ENCODE results near the gene TH.
A peak's percentile ranks its signal among the peaks of the same experiment; 100 is the strongest.

TH gene

DNA sequence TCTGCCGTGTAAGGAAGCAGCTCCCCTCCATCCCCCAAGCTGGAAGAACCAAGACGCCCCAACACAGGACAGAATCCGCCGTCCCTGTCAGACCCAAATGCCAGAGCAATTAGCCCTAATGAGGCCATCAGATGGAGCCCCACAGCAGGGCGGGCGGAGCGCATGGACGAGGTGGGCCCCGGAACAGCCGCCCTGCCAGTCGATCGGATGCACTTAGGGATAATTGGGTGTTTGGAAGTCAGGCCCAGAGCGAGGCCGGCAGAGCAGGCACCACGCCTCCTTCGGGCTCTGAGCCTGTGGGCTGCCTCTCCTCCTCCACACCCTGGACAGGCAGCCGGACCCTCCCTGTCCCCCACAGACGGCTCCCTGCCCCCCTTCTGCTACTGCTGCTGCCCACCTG lies 5.5 kb upstream of the TH start:
- DNase-seq: no peak

DNA sequence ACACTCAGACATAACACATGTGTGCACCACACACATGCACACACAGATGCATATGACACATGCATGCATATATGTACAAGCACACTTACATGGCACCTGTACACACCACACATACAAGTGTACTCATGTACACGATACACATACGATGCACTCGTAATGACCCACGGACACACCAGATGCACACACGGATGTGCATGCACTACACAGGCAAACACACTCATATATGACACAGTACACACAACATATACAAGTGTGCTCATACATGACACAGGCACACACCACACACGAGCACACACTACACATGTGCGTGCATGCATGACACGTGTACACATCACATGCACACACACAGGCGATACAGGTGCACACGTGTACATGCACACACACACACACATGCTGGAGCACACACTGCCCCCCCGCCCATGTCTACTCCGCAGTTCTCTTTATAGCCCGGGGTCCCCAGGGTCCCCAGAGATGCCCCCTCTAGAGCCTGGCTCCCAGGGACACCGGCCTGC lies 4.8 kb upstream of the TH start:
- no peak for DNase-seq

DNA sequence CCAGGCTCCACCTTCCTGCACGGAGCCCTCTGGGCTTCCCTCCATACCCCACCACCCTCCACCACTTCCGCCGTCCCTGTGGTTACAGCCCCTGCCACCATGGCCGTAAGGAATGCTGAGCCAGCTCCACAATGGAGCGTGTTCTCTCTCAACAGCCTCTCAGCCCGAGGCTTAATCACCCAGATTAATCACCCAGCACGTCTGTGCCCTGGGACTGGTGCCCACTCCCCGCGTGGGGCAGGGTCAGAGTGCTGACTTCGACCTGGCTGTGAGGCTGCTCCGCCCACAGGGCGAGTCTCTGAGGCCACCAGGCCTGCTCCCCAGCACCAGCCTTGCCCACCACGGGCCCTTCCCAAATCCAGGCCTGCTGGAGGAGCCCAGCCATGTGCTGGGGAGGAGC lies 4.0 kb upstream of the TH start:
- DNase-seq: peak; percentile 5

DNA sequence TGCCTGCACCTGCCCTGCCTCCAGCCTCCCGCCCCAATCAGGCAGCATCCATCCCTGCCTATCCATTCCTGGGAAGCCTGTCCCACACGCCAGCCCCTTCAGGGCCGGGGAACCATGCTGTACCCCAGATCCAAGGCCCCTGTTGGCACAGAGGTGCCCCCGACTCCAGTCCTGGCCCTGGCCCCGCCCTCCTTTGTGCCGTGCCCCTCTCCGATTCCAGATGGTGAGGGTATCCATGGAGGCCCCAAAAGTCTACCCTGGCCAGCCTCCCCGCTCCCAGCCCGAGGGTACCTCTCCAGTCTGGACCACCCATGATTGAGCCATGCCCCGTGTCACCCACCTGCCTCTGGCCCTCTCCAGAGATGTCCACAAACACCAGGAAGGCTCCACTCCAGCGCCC lies 2.7 kb upstream of the TH start:
- DNase-seq: no peak

DNA sequence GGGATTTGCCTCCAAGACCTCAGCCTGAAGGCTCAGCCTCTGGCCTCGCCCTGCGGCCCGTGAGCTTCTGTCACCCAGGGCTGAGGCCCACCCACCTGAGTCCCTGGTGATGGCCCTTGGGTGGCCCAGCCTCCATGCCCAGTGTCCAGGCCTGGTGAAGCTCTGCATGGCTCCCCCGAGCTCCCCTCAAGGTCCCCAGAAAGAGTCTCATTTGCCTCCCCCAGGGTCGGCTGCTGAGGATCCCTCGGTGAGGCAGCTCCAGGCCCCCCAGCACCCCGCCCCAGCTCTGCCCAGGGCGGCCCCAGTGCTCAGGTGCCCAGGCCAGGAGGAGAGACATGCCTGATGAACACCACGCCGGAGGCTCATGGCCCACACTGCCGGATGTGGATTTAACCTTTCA lies 2.1 kb upstream of the TH start:
- DNase-seq: no peak

DNA sequence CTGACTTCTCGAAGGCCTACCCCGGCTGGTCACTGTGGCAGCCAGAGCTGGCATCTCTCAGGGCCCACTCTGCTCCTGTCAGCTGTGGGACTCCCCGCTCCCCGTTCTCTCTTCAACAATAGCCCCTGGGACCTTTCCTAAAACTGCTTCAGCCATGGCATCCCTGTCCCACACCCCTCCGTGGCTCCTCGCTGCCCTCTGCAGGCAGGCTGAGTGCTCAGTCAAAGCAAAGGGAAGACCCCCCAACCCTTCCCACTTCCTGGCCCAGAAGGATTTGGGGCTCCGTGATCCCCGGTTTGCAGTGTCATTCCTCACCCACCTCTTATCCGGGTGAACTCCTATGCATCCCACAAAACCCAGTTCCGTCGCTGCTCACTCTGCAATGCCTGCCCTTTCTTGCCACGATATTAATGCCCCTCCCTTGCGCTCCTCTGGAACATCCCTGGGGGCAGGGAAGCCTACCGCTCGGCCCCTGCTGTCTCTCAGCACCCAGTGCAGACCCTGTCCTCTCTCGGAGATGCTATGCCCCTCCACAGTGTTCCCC lies 1.6 kb upstream of the TH start:
- no peak for DNase-seq

DNA sequence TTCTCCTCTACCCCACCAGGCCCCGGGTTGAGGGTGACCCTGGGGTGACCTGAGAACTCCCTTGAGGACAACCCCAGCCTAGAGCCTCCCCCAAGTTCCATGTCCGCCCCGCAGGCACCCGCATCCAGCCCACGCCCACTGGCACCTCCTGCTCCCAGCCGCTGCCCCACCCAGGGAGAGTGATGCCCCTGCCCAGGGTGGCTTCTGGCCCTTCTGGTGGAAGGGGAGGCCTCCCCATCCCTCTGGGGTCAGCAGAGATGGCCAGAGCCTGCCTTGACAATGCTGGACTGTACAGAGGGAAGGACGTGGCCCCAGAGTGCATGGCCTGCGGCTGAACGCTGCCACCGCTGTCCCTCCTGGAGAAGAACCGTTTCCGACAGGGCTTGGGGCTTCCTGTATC lies 1.1 kb upstream of the TH start:
- no peak for DNase-seq

DNA sequence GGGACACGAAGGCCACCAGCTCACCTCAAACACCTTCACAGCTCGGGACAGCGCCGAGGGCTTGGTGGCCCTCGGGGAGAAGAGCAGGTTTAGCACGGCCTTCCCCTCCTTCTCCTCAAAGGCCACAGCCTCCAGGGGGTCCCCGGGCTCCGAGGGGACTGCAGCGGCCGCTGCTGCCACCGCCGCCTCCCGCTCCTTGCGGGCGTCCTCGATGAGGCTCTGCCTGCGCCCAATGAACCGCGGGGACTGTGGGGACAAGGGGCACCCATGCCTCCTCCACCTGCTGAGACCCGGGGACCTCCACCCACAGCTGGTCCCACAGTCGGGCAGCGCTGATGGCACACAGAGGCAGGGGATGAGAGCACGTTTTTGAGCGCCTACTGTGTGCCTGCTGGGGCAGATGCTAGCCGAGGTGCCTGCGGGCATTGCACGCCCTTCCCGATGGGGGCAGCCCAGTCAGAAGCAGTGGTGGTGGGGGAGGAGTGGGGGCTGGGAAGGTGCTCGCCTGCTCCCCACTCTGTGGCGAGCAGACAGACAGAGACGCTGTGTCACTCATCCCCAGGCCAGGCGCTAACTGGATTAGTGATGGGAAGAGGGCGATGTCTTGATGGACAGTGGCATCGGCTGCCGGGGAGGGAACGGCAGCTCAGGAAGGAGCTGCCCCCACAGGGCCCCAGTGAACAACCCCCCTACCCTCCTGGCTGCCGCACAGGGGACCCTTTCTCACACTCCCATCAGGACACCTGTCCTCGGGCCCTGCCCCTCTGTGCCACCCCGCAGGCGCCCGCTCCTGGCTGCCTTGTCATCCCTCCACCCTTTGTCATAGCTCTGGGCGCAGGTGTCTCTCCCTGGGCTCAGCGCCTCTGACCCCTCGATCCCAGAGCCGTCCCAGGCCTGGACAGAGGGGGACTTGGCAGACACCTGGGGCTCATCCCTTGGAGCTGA lies 1.7 kb downstream of the TH start:
- no peak for DNase-seq

DNA sequence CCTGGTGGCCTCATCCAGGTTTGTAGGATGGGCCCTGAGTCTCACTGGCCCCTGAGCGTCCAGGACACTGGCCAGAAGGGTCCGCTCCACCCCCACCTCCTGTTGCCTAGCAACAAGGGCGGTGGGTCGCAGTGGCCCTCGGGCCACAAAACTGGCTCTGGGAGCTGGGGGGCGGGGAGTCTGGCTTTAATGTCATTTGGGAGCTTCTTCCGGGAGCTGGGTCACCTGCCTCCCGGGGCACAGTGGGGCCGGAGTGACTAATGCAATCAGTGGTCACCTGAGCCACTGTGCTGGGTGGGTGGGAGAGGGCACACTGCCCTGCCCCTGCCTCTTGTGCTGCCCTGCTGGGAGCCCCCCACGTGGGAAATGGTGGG lies 2.6 kb downstream of the TH start:
- DNase-seq: no peak

DNA sequence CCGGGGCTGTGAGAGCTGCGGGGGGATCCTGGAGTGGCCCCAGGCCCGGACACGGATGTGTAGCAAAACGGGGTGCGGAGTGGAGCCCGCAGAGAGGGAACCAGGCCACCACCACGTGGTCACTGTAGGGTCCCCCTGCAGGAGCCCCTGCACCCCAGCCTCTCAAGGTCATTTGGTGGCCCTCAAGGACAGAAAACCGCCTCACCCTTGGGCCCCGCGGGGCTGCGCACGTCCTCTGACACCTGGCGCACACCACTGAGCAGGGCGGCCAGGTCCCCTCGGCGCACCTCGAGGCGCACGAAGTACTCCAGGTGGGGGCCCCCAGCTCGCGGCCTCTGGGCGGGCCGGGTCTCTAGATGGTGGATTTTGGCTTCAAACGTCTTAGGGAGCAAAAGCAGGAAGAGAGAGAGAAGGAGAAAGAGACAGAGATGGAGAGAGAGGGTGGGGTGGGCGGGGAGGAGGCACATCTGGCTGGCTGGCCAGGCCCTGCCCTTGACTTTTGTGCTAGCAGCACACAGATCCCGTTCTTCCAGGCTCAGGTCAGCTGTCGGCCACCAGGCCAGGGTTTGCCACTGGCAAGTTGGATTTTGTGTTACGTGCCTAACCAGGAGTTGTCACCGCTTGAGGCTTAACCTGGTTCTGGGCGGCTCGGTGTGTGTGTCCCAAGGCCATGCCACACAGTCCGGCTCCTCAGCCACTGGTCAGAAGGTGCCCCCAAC lies 3.2 kb downstream of the TH start:
- no peak for DNase-seq

DNA sequence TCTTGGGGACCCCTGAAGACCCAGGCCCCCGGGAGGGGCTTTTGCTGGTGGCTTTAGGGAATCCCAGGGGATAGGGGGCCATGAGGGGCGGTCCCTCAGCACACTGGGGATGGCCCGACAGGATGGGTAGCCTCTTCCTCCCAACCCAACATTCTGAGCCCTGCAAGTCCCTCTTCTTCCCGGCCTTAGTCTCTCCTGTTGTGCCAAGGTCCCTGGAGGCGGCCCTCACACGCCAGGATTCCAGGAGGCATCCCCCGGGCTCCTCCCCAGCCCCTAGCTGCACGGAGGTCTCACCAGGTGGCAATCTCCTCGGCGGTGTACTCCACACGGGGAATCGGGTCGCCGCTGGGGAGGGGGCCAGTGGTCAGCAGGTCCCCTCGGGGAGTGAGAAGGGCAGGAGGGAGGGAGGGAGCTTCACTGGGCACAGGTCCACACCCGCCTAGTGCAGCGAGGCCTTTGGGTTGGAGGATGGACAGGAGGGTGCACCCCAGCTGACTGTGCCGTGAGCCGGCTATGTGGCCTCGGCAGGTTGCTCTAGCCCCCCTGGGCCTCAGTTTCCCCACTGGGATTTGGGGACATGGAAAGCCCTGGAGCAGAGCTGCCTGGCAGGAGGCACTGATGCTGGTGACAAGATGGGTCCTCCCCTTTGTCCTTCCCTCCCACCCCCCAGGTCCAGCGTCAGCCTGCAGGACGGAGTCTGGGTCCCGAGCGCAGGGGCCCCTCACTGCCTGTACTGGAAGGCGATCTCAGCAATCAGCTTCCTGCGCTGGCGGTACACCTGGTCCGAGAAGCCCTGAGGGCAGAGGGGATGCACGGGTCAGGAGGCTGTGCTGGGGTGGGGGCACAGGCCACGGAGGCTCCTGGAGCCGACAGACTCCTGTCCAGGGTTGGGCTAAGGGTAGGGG lies 4.2 kb downstream of the TH start:
- no peak for DNase-seq

DNA sequence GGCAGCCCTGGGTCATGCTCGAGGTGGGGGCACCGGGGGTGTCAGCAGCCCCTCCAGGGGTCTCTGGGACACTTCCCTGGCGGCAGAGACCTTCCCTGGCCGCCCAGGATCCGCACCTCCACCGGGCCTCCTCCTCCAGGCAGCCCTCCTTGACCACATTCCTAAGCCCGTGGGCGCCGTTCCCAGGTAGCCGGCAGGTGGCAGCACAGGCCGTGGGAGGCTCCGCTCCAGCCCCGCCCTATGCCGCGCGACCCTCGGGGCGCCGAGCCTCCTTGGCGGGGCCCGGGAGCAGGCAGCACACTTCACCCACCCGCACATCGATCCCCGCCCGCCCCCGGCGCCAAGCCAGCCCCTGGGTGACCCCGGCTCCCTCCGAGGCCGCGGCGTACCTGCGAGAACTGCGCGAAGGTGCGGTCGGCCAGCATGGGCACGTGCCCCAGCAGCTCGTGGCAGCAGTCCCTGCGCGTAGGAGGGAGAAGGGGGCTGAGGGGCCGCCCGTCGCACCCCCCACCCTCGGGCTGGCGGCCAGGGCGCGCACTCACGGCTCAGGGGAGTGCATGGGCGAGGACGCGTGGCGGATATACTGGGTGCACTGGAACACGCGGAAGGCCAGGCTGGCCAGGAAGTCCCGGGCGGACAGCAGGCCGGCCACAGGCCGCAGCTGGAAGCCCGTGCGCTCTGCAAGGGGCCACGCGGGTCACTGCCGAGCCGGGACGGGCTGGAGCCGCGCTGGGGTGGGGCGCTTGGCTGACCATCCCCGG lies 5.3 kb downstream of the TH start:
- no peak for DNase-seq

DNA sequence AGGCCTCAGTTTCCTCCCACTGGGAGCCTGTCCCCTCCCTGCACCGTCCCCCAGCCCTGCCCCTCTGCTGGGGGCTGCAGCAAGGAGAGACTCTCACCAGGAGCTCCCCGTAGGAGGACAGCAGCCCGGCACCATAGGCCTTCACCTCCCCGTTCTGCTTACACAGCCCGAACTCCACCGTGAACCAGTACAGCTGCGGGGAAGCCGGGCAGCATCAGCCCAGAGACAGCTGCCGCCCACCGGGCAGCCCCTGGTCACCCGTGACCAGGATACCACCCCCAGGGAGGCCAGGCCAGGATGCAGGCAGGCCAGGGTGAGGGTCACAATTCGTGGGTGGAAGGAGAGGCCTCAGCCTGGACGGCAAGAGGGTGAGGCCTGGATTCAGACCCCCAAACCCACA lies 6.0 kb downstream of the TH start:
- no peak for DNase-seq

DNA sequence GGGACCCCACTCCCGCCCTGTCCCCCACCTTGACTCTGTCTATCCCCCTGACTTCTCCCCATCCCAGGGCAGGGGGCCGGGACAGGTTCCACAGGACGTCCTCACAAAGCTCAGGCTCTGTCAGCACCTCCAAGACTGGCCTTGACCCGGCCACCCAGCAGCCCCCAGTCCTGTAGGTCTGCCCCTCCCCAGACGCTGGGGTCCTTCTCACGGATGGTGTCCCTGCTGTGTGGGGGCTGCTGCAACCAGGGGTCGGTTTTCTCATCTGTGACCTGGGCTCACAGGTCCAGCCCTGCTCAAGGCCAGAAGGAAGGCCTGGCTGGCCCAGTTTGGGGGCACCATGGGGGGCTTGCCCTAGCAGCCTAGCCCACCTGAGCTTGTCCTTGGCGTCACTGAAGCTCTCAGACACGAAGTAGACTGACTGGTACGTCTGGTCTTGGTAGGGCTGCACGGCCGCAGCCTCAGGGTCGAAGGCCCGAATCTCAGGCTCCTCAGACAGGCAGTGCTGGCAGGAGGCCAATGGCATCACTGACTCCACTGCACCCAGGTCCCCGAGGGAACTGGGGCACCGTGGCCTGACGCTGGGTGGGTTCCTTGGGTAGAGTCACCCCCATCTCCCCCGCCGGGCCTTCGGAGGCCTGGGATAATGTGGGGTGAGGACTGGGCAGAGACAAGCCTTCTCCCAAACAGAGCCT lies 6.6 kb downstream of the TH start:
- DNase-seq: no peak

DNA sequence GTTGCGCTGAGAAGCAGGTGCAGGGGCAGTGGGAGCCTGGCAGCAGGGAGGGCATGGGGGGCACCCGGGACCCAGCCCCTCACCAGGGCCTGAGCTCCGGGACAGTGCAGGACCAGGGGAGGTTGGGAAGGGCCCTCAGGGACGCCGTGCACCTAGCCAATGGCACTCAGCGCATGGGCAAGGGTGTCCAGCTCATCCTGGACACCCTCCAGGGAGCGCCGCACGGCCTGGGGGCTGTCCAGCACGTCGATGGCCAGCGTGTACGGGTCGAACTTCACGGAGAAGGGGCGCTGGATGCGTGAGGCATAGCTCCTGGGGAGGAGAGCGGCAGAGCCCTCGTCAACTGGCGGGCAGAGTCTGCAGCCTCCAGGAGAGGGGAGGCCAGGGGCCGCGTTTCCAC lies 7.5 kb downstream of the TH start:
- no peak for DNase-seq

DNA sequence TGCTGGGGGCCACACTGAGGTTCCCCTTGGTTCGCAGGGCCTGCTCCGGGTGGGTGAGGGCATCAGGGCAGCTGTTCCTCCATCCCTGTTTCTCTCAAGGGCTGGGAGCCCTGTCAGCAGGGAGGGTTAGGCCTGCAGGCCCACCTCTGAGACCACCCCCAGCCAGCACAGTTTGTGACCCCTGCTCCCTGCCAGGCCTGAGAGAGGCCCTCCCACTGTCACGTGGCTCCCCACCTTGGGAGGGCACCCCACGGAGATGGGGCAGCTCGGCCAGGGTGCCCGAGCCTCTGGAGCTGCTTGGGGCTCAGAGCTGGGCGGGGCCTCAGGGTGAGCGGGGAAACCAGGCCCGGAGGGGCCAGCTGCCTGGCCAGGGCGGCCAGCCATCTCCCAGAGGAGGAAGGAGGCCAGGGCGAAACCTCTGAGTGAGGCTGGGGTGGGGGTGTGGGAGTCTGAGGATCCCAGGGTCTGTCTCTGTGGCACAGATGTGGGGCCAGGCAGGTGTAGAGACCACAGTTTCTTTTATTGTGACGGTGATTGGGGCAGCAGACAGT lies 8.1 kb downstream of the TH start:
- DNase-seq: no peak

DNA sequence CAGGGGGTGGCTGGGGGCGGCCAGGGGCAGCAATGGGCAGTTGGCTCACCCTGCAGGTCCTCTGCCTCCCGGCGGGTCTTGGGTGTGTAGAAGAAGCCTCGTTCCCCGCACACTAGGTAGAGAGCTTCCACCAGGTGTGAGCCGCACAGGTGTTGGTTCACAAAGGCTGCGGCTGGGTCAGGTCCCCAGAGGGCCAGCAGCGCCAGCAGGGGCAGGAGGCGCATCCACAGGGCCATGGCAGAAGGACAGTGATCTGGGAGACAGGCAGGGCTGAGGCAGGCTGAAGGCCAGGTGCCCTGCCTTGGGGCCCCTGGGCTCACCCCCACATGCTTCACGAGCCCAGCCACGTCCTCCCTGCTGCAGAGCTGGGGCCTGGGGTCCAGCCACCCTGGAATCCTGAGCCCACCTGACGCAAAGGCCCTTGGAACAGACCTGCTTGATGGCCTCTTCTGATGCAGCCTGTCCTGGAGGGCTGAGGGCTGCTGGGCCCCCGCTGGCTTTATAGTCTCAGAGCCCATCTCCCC lies 10.8 kb downstream of the TH start, which contains the start of gene INS:
INS (minus strand) TSS at position 474 of the 524 bp plus-strand sequence; CDS start at position 236, 238 bp downstream.
- DNase-seq: no peak

DNA sequence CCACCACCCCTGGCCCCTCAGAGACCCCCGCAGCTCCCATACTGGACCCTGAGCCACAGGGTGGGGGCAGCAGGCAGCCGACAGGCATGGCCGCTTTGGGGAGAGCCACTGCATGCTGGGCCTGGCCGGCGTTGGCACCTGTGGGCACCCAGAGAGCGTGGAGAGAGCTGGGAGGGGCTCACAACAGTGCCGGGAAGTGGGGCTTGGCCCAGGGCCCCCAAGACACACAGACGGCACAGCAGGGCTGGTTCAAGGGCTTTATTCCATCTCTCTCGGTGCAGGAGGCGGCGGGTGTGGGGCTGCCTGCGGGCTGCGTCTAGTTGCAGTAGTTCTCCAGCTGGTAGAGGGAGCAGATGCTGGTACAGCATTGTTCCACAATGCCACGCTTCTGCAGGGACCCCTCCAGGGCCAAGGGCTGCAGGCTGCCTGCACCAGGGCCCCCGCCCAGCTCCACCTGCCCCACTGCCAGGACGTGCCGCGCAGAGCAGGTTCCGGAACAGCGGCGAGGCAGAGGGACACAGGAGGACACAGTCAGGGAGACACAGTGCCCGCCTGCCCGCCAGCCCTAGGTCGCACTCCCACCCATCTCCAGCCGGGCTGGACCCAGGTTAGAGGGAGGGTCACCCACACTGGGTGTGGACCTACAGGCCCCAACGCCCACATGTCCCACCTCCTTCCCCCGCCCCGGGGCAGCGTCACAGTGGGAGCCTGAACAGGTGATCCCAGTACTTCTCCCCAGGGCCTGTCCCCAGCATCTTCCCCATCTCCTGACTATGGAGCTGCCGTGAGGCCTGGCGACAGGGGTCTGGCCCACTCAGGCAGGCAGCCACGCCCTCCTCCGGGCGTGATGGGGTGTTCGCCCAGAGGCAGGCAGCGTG lies 11.8 kb downstream of the TH start:
- no peak for DNase-seq

DNA sequence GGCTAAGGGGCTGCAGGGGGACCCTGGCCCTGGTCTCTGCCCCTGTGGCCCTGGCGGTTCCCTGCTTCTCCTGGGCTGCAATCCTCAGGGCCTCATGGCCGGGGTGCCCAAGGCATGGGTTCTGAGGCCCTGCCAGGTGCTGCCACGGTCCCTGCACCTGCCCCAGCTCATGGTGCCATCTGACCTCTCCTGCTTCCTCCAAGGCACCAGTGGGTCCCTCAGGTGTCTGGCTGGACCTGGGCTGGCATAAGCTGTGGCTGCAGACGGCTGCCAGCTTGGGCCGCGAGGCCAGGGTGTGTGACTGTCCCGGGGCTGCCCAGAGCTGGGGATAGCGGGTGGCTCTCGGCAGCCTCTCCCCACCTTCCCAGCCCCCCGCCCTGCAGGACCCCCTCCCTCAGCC lies 12.6 kb downstream of the TH start:
- DNase-seq: no peak

DNA sequence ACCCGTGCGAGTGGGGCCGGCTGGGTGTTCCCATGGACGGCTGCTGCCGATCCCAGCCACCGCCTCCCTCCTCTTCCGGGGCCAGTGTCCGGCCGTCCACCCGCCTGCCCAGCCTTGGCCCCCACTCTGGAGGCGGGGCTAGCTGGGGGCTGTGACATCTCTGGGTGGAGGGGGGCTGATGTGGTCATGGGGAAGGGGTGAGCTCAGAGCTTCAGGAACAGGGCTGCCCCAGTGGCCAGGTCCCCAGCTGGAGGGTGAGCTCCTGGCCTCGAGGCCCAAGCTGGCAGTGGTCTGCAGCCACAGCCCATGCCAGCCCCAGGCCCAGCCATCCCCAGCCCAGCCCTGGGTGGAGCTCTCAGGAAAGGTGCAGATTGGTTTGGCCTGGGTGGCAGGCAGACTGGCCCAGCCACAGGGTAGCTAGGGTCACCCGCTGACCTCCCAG lies 13.3 kb downstream of the TH start:
- no peak for DNase-seq
